Stimulated activated CD8-positive, alpha-beta memory T cell treated with anti-CD3 and anti-CD28 coated beads, Interleukin-15, amount 100 ng/mL, for 1 hour (primary cell): ENCODE data around the gene LMBR1L.
"Not testable (repeated sequence)": the region's sequence is repeated elsewhere in the genome, so short reads cannot be mapped to it uniquely, and the experiment has no call there.

Experiments used
- DNase-seq: peaks from one replicate; pipeline ENCODE4 v3.0.0-alpha.2; 2020; ENCODE audit warnings: low read depth

LMBR1L gene

GRCh38 chr12:49088150-49088931, 22.3 kb downstream of the LMBR1L start:
- peak; percentile 42 for DNase-seq

- DNase-seq, result no peak
Observed at GRCh38 chr12:49086116-49086515, 24.5 kb downstream of the LMBR1L start.

- DNase-seq, result no peak
Observed at GRCh38 chr12:49084438-49084837, 26.2 kb downstream of the LMBR1L start.

GRCh38 chr12:49079793-49080192, 30.9 kb downstream of the LMBR1L start:
- no peak for DNase-seq

GRCh38 chr12:49070971-49071370, 39.7 kb downstream of the LMBR1L start:
- DNase-seq, result no peak

GRCh38 chr12:49069507-49070346, 40.9 kb downstream of the LMBR1L start, which contains the start of gene RHEBL1:
Gene RHEBL1, minus strand, starts transcription at chr12:49069979. Its CDS starts 194 bp downstream, at chr12:49069785.
- peak; percentile 91 for DNase-seq

GRCh38 chr12:49068879-49069506, 41.7 kb downstream of the LMBR1L start:
- no peak for DNase-seq

GRCh38 chr12:49066120-49066519, 44.5 kb downstream of the LMBR1L start:
- no peak for DNase-seq

GRCh38 chr12:49064767-49065152, 45.9 kb downstream of the LMBR1L start:
- DNase-seq, result no peak

- not testable (repeated sequence) for DNase-seq
Observed at GRCh38 chr12:49061916-49062315, 48.7 kb downstream of the LMBR1L start.

- no peak for DNase-seq
Observed at GRCh38 chr12:49061157-49061650, 49.4 kb downstream of the LMBR1L start.

- peak; percentile 73 for DNase-seq
Observed at GRCh38 chr12:49060237-49061156, 50.1 kb downstream of the LMBR1L start, which contains the start of gene KMT2D. Gene KMT2D, minus strand, starts transcription at chr12:49060794. Its CDS starts 5,470 bp downstream, at chr12:49055324.

GRCh38 chr12:49059299-49060171, 51.1 kb downstream of the LMBR1L start:
- DNase-seq, result no peak

GRCh38 chr12:49059045-49059298, 51.7 kb downstream of the LMBR1L start:
- no peak for DNase-seq

GRCh38 chr12:49058366-49059044, 52.1 kb downstream of the LMBR1L start:
- no peak for DNase-seq

GRCh38 chr12:49057888-49058287, 52.8 kb downstream of the LMBR1L start:
- no peak for DNase-seq

GRCh38 chr12:49055978-49056754, 54.5 kb downstream of the LMBR1L start:
- DNase-seq, result peak; percentile 22

GRCh38 chr12:49055092-49055491, 55.6 kb downstream of the LMBR1L start:
- DNase-seq, result no peak

GRCh38 chr12:49054524-49054923, 56.1 kb downstream of the LMBR1L start:
- no peak for DNase-seq
